Measurements from ENCODE around the gene TMEM248. TPM values are rescaled to one million over a fixed set of nuclear protein-coding genes. Genes with fewer than 3 reads are reported as not detected.

TMEM248 gene
- total RNA-seq, 1 experiment from 2014 or later = 59.3 TPM

- H3K79me2 ChIP-seq (ENCODE audit: insufficient read depth, low read length) = no peaks in the 10 kb centered on the region
These were observed 31.5 kb downstream of the TMEM248 start for GRCh38 chr7:66952343-66953043.

GRCh38 chr7:66953044-66953427 lies 32.0 kb downstream of the TMEM248 start:
- peaks cover 32 to 42% of the 10 kb centered on the region in 2 experiments; a peak in 3 of 4 replicates for H3K36me3 ChIP-seq (ENCODE audit: control insufficient read depth in 1 of 2, insufficient read depth in 2 of 2, low read length in 2 of 2)
- H4K20me1 ChIP-seq (ENCODE audit: insufficient read depth) = no peaks in the 10 kb centered on the region
- no peaks in the 10 kb centered on the region for H3K27me3 ChIP-seq (ENCODE audit: insufficient read depth, low read length)
- peaks cover 12 to 22% of the 10 kb centered on the region in 2 experiments for H3K4me1 ChIP-seq (ENCODE audit: control insufficient read depth in 1 of 2, insufficient read depth in 2 of 2, low read length in 2 of 2)
- no peaks in the 10 kb centered on the region for H3K9me3 ChIP-seq (ENCODE audit: control insufficient read depth in 1 of 2, insufficient read depth in 1 of 2, low read depth in 1 of 2, low read length in 2 of 2)
- DNase-seq (ENCODE audit: low read depth, low spot score) (no peak), ATAC-seq (no peak)
- POLR2A ChIA-PET = no interaction called here
- H3K9ac ChIP-seq (ENCODE audit: low read length) = 0 out of 2 replicates have a peak overlapping the region, but pooled peaks have one; percentile 43
- CTCF ChIA-PET = no interaction called here
- intact Hi-C loops (cut with micrococcal nuclease) = no loop called here
- BruUV-seq (replicated peaks) = no TSS peak
- no peaks in the 10 kb centered on the region for H3K9me2 ChIP-seq (ENCODE audit: insufficient read depth)
- RAD21 ChIA-PET (ENCODE audit: low non-redundant PET in 1 of 2, low total read pairs in 2 of 2, uncharacterized antibody in 2 of 2, unreplicated experiment in 2 of 2) = interaction anchor here in 1 of 2 experiments (0.6 kb wide), 1 partner anchor 432 kb away, joined by 7 read pairs; no protein-coding TSS in a partner anchor
- H3K79me2 ChIP-seq (ENCODE audit: insufficient read depth, low read length) = no peaks in the 10 kb centered on the region
- no peak overlapping the region for H2AFZ ChIP-seq (ENCODE audit: low read depth, low read length, poor library complexity, severe bottlenecking)
- peak overlapping the region in 1 of 2 experiments; percentile 14; a peak in 1 of 4 replicates for H3K4me3 ChIP-seq (replicated peaks in 1 of 2; ENCODE audit: low read depth in 1 of 2, low read length in 2 of 2)
- peak overlapping the region; percentile 72 for H3K4me2 ChIP-seq (ENCODE audit: low read length)
- peak overlapping the region; percentile 25; the same call in 1 of the 2 replicates for H3K27ac ChIP-seq (ENCODE audit: low read depth, low read length)
- TF ChIP-seq ZFX (IDR thresholded peaks at IDR 0.05) (no peak), REST (IDR thresholded peaks at IDR 0.05; ENCODE audit: low read depth) (no peak), ZNF274 (IDR thresholded peaks at IDR 0.05; ENCODE audit: low read depth, low read length) (no peak), EGR1 (IDR thresholded peaks at IDR 0.05; ENCODE audit: low read depth) (no peak), EZH2phosphoT487 (IDR thresholded peaks at IDR 0.05; ENCODE audit: borderline replicate concordance) (no peak), POLR2A (IDR thresholded peaks at IDR 0.05; ENCODE audit: borderline replicate concordance, extremely low read depth, insufficient read depth, insufficient read length) (no peak), JUND (IDR thresholded peaks at IDR 0.05) (no peak)
- TF ChIP-seq, protein P1, sequence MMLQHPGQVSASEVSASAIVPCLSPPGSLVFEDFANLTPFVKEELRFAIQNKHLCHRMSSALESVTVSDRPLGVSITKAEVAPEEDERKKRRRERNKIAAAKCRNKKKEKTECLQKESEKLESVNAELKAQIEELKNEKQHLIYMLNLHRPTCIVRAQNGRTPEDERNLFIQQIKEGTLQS (IDR thresholded peaks at IDR 0.05) = no peak

More at GRCh38 chr7:66952343-66953043, 31.5 kb downstream of the TMEM248 start:
- Histone ChIP-seq H3K4me2 (ENCODE audit: low read length) (peak overlapping the region; percentile 72), H3K36me3 (ENCODE audit: control insufficient read depth in 1 of 2, insufficient read depth in 2 of 2, low read length in 2 of 2) (peaks cover 32 to 46% of the 10 kb centered on the region in 2 experiments; a peak in 3 of 4 replicates), H3K9me3 (ENCODE audit: control insufficient read depth in 1 of 2, insufficient read depth in 1 of 2, low read depth in 1 of 2, low read length in 2 of 2) (no peaks in the 10 kb centered on the region), H3K27me3 (ENCODE audit: insufficient read depth, low read length) (no peaks in the 10 kb centered on the region), H4K20me1 (ENCODE audit: insufficient read depth) (no peaks in the 10 kb centered on the region), H2AFZ (ENCODE audit: low read depth, low read length, poor library complexity, severe bottlenecking) (no peak overlapping the region), H3K9ac (ENCODE audit: low read length) (peak overlapping the region; percentile 43), H3K4me3 (replicated peaks in 1 of 2; ENCODE audit: low read depth in 1 of 2, low read length in 2 of 2) (peak overlapping the region in 1 of 2 experiments; percentile 14; a peak in 1 of 4 replicates), H3K27ac (ENCODE audit: low read depth, low read length) (peak overlapping the region; percentile 25), H3K4me1 (ENCODE audit: control insufficient read depth in 1 of 2, insufficient read depth in 2 of 2, low read length in 2 of 2) (peaks cover 12 to 22% of the 10 kb centered on the region in 2 experiments), H3K9me2 (ENCODE audit: insufficient read depth) (no peaks in the 10 kb centered on the region)
- peak; percentile 94 for ATAC-seq
- ChIA-PET CTCF (no interaction called here), POLR2A (no interaction called here), RAD21 (ENCODE audit: low non-redundant PET in 1 of 2, low total read pairs in 2 of 2, uncharacterized antibody in 2 of 2, unreplicated experiment in 2 of 2) (interaction anchor here in 1 of 2 experiments (0.6 kb wide), 1 partner anchor 431 kb away, joined by 7 read pairs; no protein-coding TSS in a partner anchor)
- DNase-seq (ENCODE audit: low read depth, low spot score) = peak; percentile 52
- intact Hi-C loops (cut with micrococcal nuclease) = no loop called here
- peak; percentile 35; the same call in 1 of the 2 replicates for TF ChIP-seq MAX (IDR thresholded peaks at IDR 0.05)
- TF ChIP-seq SP1 (IDR thresholded peaks at IDR 0.05; ENCODE audit: low read depth) = peak; percentile 68
- TF ChIP-seq EZH2phosphoT487 (IDR thresholded peaks at IDR 0.05; ENCODE audit: borderline replicate concordance) = no peak
- TF ChIP-seq JUND (IDR thresholded peaks at IDR 0.05) = peak; percentile 59
- TF ChIP-seq, protein P1 (IDR thresholded peaks at IDR 0.05) = no peak
- peak; percentile 61 for TF ChIP-seq FOSL1 (IDR thresholded peaks at IDR 0.05; ENCODE audit: low read depth)
- BruUV-seq (replicated peaks) = no TSS peak
